Activated CD8-positive, alpha-beta T cell treated with anti-CD3 and anti-CD28 coated beads for 36 hours (primary cell): ENCODE measurements around the gene ARHGAP26. TPM values are rescaled to one million over a fixed set of nuclear protein-coding genes. Genes with fewer than 3 reads are reported as not detected.
A peak's percentile ranks its signal among the peaks of the same experiment; 100 is the strongest.
"Not testable (repeated sequence)": the region's sequence is repeated elsewhere in the genome, so short reads cannot be mapped to it uniquely, and the experiment has no call there.

Source experiments
- ATAC-seq: fragments of 200-7000 bp; cut with Tn5 transposase; one replicate; pipeline ENCODE4 v1.10.0; 2021; ENCODE audit warnings: mild to moderate bottlenecking, moderate library complexity
- CTCF ChIA-PET: fragments of 350-600 bp; sonication (Branson Sonifier 250); formaldehyde crosslinking; loops from one replicate; lab custom pipeline; 2021; ENCODE audit warnings: antibody characterized with exemption; lab: Charles Lee
- POLR2A ChIA-PET: fragments of 350-600 bp; sonication (Branson Sonifier 250); formaldehyde crosslinking; loops from one replicate; lab custom pipeline; 2021; ENCODE audit warnings: antibody characterized with exemption; lab: Charles Lee
- DNase-seq: peaks from one replicate; pipeline ENCODE4 v3.0.0-alpha.2; 2020
- H3K27ac Mint-ChIP-seq: one replicate; pipeline ENCODE4 v1.8.0; 2021; ENCODE audit warnings: mild to moderate bottlenecking, mixed read lengths
- H3K27me3 Mint-ChIP-seq: one replicate; pipeline ENCODE4 v1.8.0; 2021; ENCODE audit warnings: mixed read lengths
- H3K36me3 Mint-ChIP-seq: one replicate; pipeline ENCODE4 v1.8.0; 2021; ENCODE audit warnings: low read depth, mixed read lengths
- H3K4me1 Mint-ChIP-seq: one replicate; pipeline ENCODE4 v1.8.0; 2021; ENCODE audit warnings: low read depth, mixed read lengths
- H3K4me3 Mint-ChIP-seq: one replicate; pipeline ENCODE4 v1.8.0; 2021; ENCODE audit warnings: mild to moderate bottlenecking, moderate library complexity, mixed read lengths
- H3K9me3 Mint-ChIP-seq: one replicate; pipeline ENCODE4 v1.8.0; 2021; ENCODE audit warnings: mixed read lengths
- intact Hi-C: fragments of 100-400 bp; cut with micrococcal nuclease; formaldehyde crosslinking; loops from one replicate; pipeline ENCODE4 v1.10.0; 2022
- total RNA-seq, 2 experiments: library from RNA; stranded (reverse); gene quantifications; one replicate each; pipeline ENCODE4 v1.2.3, GENCODE V29; 2021
- TF ChIP-seq, protein P1 (sequence below): fragments of 200-600 bp; IDR thresholded peaks from one replicate; pipeline ENCODE4 v1.8.0; 2022; ENCODE audit warnings: antibody characterized with exemption, mild to moderate bottlenecking

ARHGAP26 gene
- total RNA-seq, 2 experiments from 2014 or later: 12.7 to 18.0 TPM

DNA sequence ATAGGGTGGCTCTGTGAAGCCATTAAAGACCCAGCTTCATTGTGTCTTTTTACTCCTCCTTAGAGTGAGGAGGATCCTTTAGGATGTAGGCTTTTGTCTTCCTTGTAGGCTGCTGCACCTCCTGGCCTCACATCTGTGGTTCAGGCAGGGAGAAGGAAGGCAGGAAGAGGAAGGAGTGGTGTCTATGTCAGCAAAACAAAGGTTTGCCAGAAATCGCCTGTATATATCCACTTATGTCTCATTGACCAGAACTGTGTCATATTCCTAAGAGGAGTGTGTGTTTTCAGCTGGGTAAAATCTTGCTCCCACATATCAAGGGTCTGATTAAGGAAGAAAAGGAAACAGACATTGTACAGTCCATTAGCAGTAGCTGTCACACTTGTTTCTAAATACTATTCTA, 213.8 kb downstream of the ARHGAP26 start:
- POLR2A ChIA-PET: no interaction called here
- TF ChIP-seq, protein P1, sequence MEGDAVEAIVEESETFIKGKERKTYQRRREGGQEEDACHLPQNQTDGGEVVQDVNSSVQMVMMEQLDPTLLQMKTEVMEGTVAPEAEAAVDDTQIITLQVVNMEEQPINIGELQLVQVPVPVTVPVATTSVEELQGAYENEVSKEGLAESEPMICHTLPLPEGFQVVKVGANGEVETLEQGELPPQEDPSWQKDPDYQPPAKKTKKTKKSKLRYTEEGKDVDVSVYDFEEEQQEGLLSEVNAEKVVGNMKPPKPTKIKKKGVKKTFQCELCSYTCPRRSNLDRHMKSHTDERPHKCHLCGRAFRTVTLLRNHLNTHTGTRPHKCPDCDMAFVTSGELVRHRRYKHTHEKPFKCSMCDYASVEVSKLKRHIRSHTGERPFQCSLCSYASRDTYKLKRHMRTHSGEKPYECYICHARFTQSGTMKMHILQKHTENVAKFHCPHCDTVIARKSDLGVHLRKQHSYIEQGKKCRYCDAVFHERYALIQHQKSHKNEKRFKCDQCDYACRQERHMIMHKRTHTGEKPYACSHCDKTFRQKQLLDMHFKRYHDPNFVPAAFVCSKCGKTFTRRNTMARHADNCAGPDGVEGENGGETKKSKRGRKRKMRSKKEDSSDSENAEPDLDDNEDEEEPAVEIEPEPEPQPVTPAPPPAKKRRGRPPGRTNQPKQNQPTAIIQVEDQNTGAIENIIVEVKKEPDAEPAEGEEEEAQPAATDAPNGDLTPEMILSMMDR: no peak
- H3K27me3 Mint-ChIP-seq: no peaks in the 10 kb centered on the region
- CTCF ChIA-PET: interaction anchor here (1.7 kb wide), 1 partner anchor 8 kb away, joined by 5 read pairs; no protein-coding TSS in a partner anchor
- H3K4me3 Mint-ChIP-seq: no peak overlapping the region
- H3K36me3 Mint-ChIP-seq: peaks cover 12% of the 10 kb centered on the region
- peak overlapping the region; percentile 11 for H3K27ac Mint-ChIP-seq
- peaks cover 9% of the 10 kb centered on the region for H3K9me3 Mint-ChIP-seq
- H3K4me1 Mint-ChIP-seq: peaks cover 45% of the 10 kb centered on the region
- DNase-seq: no peak
- intact Hi-C loops: no loop called here
- no peak for ATAC-seq

DNA sequence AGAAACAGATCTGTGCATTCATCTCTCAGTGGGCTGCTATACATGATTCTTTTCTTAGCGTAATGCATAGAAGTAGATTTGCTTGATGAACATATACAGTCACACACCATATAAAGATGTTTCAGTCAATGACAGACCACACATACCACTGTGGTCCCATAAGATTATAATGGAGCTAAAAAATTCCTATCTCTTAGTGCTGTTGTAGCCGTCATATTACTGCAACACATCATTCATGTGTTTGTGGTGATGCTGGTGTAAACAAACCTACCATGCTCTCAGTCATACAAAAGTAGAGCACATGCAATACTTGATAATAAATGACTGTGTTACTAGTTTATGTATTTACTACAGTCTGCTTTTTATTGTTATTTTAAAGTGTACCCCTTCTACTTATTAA, 214.3 kb downstream of the ARHGAP26 start:
- DNase-seq (no peak), ATAC-seq (no peak)
- peaks cover 14% of the 10 kb centered on the region for H3K36me3 Mint-ChIP-seq
- ChIA-PET POLR2A (interaction anchor here (0.7 kb wide), 1 partner anchor 11 kb away, joined by 4 read pairs; no protein-coding TSS in a partner anchor), CTCF (interaction anchor here (1.0 to 1.7 kb wide), 2 partner anchors 9 to 19 kb away, joined by 3 to 5 read pairs; no protein-coding TSS in a partner anchor)
- H3K4me3 Mint-ChIP-seq: no peak overlapping the region
- intact Hi-C loops: no loop called here
- no peaks in the 10 kb centered on the region for H3K27me3 Mint-ChIP-seq
- peaks cover 40% of the 10 kb centered on the region for H3K4me1 Mint-ChIP-seq
- TF ChIP-seq, protein P1: no peak
- H3K27ac Mint-ChIP-seq: no peak overlapping the region
- H3K9me3 Mint-ChIP-seq: peaks cover 9% of the 10 kb centered on the region

DNA sequence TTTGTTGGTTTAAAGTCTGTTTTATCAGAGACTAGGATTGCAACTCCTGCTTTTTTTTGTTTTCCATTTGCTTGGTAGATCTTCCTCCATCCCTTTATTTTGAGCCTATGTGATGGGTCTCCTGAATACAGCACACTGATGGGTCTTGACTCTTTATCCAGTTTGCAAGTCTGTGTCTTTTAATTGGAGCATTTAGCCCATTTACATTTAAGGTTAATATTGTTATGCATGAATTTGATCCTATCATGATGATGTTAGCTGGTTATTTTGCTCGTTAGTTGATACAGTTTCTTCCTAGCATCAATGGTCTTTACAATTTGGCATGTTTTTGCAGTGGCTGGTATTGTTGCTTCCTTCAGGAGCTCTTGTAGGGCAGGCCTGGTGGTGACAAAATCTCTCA, 219.1 kb downstream of the ARHGAP26 start:
- DNase-seq, POLR2A ChIA-PET, intact Hi-C loops, H3K4me3 Mint-ChIP-seq, ATAC-seq, H3K27me3 Mint-ChIP-seq, H3K27ac Mint-ChIP-seq: not testable (repeated sequence)
- H3K4me1 Mint-ChIP-seq: peaks cover 12% of the 10 kb centered on the region
- peaks cover 38% of the 10 kb centered on the region for H3K36me3 Mint-ChIP-seq
- peaks cover 10% of the 10 kb centered on the region for H3K9me3 Mint-ChIP-seq
- CTCF ChIA-PET: interaction anchor here (0.8 to 1.4 kb wide), 2 partner anchors 10 to 20 kb away, joined by 3 to 4 read pairs; no protein-coding TSS in a partner anchor

DNA sequence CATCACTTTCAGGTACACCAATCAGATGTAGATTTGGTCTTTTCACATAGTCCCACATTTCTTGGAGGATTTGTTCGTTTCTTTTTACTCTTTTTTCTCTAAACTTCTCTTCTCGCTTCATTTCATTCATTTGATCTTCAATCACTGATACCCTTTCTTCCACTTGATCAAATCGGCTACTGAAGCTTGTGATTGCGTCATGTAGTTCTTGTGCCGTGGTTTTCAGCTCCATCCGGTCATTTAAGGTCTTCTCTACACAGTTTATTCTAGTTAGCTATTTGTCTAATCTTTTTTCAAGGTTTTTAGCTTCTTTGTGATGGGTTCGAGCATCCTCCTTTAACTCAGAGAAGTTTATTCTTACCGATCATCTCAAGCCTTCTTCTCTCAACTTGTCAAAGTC, 219.9 kb downstream of the ARHGAP26 start:
- Mint-ChIP-seq H3K36me3 (peaks cover 43% of the 10 kb centered on the region), H3K9me3 (peaks cover 13% of the 10 kb centered on the region), H3K4me1 (peaks cover 15% of the 10 kb centered on the region)
- H3K27me3 Mint-ChIP-seq, H3K27ac Mint-ChIP-seq, intact Hi-C loops, DNase-seq, POLR2A ChIA-PET, H3K4me3 Mint-ChIP-seq, ATAC-seq: not testable (repeated sequence)
- CTCF ChIA-PET: interaction anchor here (1.4 kb wide), 1 partner anchor 10 kb away, joined by 4 read pairs; no protein-coding TSS in a partner anchor

DNA sequence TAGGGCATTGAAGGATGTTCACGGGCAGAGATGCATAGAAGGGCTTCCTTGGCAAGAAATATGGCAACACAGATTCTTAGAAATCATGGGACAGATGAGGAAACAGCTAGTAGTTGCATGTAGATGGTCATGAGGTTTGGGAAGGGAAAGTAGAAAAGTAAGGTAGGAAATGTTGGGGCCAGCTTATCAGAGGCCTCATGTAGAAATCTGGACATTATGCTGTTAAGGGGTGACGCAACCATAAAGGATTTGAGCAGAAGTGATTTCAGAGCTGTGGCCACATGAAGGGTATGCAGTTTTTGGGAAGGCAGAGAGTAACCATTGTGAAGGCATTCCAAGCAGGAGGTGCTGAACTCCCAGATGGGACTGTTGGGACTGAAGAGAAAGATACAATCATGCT, 224.0 kb downstream of the ARHGAP26 start:
- ATAC-seq (no peak), DNase-seq (no peak)
- TF ChIP-seq, protein P1: no peak
- H3K9me3 Mint-ChIP-seq: peaks cover 11% of the 10 kb centered on the region
- H3K4me3 Mint-ChIP-seq: no peak overlapping the region
- POLR2A ChIA-PET: interaction anchor here (1.0 kb wide), 1 partner anchor 8 kb away, joined by 4 read pairs; no protein-coding TSS in a partner anchor
- intact Hi-C loops: no loop called here
- H3K36me3 Mint-ChIP-seq: peaks cover 42% of the 10 kb centered on the region
- CTCF ChIA-PET: interaction anchor here (1.2 kb wide), 1 partner anchor 8 kb away, joined by 3 read pairs; no protein-coding TSS in a partner anchor
- H3K27me3 Mint-ChIP-seq: no peaks in the 10 kb centered on the region
- no peak overlapping the region for H3K27ac Mint-ChIP-seq
- H3K4me1 Mint-ChIP-seq: peaks cover 39% of the 10 kb centered on the region

DNA sequence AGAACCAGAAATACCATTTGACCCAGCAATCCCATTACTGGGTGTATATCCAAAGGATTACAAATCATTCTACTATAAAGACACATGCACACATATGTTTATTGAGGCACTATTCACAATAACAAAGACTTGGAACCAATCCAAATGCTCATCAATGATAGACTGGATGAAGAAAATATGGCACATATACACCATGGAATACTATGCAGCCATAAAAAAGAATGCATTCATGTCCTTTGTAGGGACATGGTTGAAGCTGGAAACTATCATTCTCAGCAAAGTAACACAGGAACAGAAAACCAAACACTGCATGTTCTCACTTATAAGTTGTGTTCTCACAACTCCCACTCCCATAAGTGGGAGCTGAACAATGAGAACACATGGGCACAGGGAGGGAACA, 225.4 kb downstream of the ARHGAP26 start:
- H3K4me3 Mint-ChIP-seq, ATAC-seq, POLR2A ChIA-PET, H3K27me3 Mint-ChIP-seq, intact Hi-C loops, DNase-seq, CTCF ChIA-PET: not testable (repeated sequence)
- H3K36me3 Mint-ChIP-seq: peaks cover 41% of the 10 kb centered on the region
- H3K9me3 Mint-ChIP-seq: peaks cover 13% of the 10 kb centered on the region
- peak overlapping the region; percentile 65 for H3K27ac Mint-ChIP-seq
- peaks cover 48% of the 10 kb centered on the region for H3K4me1 Mint-ChIP-seq
